Dedifferentiated amniotic fluid mesenchymal stem cell (primary cell): Measurements from ENCODE around the gene TFEB.

Experiments
- DNase-seq: peaks from one replicate; pipeline ENCODE4 v3.0.0-alpha.2; 2016; ENCODE audit errors: extremely low spot score

The TFEB gene

DNA sequence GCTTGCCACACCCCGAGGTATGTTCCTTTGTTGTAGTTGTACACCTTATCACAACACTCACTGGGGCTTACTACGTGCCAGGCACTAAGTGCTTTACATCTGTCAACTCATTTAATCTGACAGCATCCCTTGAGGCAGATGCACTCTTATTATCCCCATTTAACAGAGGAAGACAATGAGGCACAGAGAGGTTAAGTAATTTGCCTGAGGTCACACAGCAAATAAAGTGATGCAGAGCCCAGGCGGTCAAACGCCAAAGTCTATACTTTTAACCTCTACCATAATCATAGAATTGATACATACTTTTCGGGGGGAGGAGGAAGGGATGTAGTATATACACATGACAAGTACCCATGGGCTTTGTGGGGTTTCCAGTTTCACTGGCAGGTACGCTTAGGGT lies 59.4 kb downstream of the TFEB start:
- DNase-seq, result no peak

DNA sequence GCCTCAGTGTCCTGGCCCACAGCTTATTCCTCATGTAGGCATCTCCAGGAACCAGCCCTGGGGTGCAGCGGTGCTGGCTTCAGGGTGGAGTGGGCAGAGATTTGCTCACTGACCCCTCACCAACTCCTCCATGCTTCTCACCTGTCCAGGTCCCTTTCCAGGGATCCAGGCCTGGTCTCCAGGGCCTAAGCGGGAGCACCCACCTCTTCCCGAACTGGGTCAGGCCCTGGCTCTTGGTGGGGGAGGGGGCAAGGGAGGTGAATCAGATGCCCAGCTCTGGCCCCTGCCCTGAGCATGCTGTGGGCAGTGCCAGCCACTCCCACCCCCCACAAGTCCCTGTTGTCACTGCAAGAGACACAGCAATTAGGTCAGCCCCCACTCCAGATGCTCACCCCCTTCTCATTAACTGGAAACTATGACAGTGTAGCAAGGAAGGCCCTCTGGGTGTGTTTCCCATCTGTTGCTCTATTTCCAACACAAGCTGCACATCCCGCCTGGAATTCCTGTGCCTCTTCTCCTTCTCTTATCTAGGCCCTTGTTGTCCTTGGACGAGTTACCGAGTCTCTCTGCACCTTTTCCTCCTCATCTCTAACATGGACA lies 60.1 kb downstream of the TFEB start:
- no peak for DNase-seq

DNA sequence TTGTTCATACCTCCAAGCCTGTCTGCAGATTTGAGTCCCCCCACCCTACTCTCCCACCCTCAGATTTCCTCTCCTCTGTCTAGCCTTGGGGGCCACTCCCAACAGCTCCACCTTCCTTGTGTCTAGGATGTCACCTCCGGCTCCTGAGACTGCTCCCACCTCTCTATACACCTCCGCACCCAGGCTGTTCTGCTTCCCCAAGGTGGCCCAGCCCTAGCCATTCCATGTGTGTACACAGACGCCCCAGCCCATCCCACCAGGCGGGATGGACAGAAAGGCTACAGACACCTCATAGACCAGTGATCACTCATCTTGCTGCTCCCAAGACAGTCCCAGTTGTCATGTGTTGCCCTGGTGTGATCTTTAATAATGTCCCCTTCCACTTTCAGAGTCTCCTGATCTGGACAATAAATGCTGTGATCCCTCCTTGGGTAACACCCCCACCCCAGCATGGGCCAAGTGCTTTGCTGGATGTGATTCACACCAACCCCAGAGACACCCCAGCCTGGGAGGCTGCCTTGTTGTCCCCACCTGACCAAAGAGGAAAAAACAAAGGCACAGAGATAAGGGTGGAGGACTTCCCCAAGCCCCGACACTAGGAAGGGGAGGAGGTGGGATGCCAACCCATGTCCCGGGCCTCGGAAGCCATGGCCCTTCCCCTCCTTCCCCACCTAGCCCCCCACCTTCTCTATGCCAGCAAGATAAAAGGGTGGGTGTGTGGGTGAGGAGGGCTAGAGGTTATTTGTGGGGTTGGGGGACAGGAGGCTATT lies 61.0 kb downstream of the TFEB start:
- DNase-seq, result no peak

DNA sequence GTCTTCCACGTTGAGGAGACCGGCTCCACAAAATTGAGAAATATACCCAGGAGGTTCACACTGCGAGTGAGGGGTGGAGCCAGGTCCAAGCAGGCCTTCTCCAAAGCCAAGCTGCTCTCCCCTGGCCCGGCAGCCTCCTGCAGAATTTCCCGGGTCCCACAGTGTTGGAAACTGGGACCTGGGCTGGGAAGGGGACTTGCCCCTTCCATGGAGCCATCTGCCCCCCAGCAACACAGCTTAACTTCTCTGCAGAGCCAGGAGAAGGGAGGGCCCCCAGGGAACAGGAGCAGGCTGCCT lies 61.8 kb downstream of the TFEB start:
- no peak for DNase-seq

DNA sequence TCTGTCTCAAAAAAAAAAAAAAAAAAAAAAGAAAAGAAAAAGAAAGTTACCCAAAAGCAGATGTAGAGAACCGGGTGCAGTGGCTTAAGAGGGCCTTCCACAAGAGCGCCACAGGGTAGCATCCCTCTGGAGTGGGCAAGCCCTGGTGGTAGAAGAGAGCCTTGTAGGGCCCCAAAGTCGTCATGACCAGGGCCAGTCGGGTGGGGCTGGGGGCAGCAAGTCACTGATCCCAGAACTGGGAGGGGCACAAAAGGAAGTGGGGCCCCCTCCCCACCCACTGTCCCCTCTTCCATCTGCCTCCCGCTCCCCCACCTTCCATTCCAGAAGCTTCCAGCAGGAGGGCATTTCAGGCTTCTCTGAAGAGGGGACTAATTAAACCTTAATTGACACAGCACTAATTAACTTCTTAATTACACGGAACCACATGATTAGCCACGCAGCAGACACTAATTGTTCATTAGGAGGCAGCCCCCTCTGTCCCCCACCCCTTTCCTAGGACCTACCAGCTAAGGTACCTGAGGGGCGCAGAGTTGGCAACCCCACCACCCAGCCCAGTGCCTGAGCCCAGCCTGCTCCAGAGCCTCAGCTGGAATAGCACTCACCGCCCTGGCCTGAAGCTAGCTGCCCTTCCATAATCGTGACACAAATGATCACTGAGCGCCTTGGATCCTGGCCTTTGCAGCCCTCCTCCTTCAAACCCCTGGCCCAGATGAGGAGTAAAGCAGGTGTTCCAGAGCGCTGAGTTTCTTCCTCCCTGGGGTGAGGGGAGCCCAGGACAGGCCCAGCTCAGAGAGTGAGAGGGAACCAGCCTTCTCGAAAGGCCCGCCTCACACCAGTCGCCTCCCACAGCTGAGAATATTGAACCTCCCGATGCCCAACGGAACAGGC lies 62.3 kb downstream of the TFEB start:
- DNase-seq, result no peak

DNA sequence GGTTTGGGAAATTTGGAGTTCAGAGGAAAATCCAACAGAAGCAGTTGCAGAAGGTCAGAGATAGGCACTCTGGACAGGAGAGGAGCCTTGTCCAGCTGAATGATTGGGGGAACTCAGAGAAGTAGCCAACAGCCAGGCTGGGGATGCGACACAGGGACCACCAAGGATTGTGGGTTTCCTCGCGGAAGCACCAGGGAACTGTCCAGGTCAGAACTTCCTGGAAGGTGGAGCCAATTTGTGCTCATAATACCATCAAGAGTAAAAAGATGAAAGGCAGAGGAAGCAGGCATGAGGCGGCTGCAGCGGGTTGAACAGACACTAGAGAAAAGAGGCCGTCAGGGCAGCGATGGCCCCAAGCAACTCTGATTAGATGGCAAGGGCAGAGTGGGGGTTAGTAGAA lies 63.4 kb downstream of the TFEB start:
- DNase-seq, result no peak

DNA sequence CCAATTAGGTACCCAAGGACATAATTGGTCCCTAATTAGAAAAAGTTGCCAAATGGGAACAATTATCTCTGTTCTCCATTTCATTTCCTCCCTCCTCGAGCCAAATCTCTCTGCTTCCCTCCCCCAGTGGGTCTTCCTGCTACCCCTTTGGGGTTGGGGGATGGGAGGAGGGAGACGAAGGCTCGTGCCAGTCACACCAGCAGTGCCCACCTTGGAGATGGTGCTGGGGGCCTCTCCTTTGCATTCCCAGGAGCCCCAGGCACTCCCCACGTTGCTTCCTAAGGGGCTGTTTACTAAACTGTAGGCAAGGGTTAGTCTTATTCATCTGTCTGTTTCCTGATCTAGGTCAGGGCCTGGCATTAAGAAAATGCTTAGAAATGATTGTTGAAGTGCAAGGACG lies 64.0 kb downstream of the TFEB start:
- DNase-seq, result no peak

DNA sequence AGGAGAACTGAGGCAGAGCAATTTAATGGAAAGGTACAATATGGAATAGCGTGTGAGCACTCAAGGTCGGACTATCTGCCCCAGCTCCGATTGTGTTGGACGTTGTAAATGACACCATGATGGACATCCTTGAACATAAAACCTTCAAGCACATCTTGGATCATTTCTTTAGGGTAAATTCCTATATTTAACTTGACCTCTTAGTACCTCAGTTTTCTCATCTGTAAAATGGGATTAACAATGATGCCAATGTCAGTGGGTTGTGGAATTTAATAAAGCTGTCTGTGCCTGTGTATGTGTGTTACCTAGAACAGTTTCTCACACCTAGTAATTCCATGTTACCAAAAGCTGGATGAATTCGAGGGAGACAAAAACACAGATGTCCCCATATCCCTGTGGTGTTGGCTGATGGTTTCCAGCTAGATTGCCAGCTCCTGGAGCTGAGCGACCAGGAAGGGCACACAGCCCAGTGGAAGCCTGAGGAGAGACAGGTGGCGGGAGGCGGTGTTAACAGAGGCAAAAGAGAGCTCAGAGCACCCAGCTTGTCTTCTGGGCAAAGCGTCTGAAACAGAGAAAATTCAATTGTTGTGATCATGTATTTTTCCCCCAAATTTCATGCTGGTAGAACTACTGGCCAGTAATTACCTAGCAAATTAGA lies 64.6 kb downstream of the TFEB start:
- DNase-seq, result no peak

DNA sequence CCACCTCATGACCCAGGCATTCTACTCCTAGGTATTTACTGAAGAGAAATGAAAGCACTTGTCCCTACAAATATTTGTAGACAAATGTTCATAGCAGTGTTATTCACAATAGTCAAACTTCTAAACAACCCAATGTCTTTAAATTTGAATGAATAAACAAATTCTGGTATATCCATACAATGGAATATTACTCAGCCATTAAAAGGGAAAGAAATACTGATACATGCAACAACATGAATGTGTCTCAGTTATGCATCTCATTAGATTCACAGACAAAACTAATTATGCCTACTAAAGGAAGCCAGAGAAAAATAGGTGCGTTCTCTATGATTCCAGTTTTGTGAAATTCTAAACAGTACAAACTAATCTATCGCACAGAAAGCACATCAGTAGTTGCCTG lies 66.4 kb downstream of the TFEB start:
- no peak for DNase-seq

DNA sequence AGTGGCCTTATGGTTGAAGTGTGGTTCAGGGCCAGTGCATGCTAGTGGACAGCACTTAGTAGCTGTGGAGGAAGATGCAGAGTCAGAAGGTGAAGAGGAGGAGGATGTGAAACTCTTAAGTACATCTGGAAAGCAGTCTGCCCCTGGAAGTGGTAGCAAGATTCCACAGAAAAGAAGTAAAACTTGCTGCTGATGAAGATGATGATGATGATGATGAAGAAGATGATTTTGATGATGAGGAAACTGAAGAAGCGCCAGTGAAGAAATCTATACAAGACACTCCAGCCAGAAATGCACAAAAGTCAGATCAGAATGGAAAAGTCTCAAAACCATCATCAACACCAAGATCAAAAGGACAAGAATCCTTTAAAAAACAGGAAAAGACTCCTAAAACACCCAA lies 68.2 kb downstream of the TFEB start:
- DNase-seq, result no peak

DNA sequence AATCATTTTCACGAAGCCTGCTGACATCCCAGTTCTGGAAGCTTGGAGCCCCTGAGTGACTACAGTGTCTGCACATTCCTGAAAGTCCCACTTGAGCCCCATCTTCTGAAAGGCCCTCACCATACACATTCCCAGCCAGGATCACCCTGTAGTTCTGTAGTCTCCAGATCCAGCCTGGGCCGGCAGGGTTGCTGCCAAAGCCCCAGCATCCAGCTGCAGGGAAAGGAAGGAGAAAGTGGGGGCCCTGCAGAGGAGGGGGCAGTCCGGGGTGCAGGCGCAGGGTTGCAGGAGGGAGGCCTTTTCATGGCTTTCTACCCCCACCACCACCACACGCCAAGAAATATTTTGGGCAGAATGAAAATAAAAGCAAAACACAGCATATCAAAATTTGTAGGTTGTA lies 71.1 kb downstream of the TFEB start:
- no peak for DNase-seq

DNA sequence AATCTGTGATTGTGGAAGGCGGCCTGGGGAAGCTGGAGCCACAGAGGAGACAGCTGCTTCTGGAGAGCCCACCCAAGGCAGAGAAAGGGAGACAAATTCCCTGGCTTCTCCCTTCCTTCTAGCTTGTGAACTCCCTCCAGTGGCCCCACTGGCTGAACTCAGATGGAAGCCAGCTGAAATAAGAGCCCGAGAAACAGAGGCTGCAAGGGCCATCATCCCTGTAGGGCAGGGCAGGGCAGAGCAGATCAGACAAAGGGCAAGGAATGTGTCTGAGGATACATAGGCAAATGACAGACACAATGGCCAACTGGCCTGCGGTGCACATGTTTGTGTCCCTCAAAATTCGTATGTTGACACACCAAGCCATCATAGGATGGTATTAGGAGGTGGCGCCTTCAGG lies 71.8 kb downstream of the TFEB start:
- no peak for DNase-seq

DNA sequence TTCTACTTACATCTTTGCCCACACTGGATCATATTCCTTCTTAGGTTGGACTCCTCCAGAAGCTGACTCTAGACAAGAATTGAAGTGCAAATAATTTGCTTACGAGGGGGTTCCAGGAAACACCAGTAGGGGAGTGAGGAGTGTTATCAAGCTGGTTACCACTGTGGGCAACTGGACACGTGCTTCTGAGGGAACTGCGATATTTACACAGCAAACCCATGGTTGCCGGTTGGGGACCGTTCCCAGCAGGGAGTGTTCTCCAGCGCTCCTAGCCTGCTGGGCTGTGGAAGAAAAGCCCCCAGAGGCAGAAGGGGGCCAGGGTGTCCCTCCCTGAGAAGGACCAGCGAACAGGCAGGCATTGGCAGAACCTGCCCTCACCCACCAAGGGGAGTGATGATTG lies 75.5 kb downstream of the TFEB start:
- no peak for DNase-seq

DNA sequence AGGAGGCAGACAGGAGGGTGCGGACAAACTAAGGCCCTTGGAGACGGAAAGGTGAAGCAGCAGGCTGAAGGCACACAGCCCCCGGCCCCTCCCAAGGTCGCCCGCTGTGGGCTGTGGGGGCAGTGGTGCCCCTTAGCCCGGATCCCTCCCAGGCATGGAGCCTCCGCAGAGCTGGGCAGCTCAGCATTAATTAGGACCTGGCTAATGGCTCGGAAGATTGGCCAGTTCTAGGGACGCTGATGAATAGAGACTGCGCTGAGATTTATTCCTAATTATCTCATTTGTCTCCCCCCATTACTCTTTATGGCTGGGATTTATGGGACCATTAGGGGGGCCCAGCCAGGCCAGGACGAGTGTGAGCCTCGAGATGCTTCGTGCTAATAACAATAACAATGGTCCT lies 76.8 kb downstream of the TFEB start:
- DNase-seq, result no peak

DNA sequence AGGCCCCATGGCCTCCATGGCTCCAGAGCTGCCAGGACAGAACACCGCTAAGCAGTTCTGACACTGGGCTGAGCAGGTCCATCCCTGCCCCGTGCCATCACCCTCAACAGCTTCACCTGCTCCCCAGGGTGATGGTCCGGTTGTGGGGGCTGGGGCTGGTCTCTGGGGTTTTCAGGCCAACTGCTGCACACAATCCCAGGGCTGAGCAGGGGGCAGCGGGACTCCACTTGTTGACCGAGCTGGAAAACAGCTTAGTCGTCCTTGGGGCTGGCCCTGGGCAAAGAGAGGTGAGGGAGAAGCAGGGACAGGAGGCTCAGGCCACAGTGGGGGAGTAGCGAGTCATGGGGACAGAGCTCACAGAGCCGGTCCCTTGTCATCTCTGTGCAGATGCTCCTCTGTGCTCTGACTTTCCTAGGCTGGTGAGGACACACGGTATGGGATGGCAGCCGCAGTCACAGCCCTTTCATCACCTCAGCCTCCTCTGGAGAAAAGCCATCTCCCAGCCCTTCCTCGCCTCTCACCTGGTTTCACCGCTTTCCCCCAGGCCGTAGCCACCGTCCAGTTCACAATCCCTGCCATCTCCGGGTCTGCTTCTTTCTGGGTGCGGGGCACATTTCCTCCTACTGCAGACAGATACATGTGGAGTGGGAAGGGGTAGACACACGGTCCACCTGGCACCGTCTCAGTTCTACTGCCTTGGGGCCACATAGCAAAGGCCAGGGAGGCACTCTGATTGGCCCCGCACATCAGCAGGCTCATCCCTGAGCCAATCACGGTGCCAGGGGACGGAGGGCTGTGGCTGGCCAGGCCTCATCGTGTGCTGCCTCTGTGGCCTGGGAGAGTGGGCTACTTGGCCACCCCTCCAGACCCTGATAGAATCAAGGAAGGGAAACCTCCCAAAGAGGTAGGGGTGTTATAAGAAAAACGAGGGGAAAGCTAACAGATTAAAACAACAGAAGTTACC lies 78.0 kb downstream of the TFEB start:
- no peak for DNase-seq

DNA sequence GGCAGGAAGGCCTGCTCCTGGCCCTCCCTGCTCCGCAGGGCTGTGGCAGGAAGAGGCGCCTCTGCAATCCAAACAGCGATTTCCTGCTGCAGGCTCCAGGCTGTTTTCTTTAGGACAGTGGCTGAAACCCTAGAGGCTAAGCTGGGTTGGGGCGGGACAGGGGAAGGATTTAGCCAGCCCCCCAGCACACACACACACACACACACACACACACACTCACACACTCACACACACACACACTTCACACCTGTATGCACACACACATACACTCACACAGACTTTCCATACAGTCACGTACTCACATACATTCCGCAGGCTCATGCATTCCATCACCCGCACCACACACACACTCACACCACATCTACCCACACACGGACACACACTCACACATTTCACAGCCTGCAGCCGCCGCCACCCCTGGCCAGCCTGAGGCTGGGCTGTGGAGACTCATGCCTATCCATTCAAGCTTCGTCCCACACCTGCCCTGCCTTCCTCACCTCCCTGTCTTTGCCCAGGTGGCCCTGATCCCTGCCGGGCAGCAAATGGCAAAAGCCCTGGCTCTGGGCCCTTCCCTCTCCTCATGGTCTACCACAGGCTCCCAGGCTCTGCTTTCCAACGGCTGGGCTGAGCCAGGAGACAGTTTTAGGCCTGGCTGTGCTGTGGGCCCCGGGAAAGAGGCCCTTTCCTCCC lies 79.3 kb downstream of the TFEB start:
- no peak for DNase-seq

DNA sequence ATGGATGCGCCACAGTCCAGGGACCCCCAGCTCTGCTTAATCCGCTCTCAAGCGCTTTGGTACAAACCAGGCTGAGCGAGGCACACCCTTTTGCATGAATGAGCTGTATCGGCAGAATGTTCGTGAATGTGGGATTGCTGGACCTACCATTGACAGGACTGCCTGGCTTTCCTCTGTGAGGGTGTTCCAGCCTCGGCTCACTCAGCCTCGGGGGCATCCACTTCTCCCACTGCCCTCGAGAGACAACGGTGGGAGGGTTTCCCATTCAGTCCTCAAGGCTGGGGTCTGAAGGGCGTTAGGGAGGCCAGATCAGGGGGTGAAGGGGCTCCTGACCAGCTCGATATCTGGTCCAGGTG lies 79.8 kb downstream of the TFEB start:
- no peak for DNase-seq

DNA sequence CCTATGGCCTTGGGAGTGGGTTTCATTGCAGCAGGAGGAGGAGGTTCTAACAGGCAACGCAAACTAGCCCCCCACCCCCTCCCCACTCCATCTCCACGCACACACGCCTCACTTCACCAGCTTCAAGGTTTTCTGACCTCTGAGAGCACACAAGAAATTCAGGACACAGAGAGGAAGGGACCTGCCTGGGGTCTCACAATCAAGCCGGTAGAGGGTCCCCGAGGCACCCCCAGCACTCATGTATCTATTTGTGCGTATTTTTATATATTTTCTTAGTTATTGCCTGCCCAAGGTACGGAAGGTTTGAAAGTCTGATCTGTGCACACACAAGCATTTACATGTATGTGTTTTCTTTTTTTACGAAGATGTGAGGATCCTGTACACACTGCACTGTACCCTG lies 80.2 kb downstream of the TFEB start:
- DNase-seq, result no peak

DNA sequence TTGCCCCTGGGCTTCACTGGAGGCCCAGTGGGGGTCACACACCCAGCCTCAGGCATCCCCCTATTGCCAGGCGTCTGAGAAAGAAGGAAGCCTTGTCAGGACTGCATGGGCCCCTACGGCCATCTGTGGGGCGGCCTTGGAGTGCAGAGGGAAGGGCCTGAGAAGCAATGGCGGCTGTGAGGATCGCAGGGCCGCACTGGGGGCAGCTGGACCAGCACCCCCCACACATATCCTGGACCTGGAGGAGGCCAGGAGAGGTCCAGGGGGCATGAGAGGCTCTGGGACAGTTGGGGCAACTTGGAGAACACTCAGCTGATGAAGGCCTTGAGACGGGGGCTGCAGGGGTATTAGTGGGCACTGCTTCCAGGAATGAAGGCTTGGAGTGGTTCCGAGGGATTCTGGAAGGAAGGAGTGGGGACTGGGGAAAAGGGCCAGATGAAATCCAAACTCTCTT lies 80.7 kb downstream of the TFEB start:
- DNase-seq, result no peak

DNA sequence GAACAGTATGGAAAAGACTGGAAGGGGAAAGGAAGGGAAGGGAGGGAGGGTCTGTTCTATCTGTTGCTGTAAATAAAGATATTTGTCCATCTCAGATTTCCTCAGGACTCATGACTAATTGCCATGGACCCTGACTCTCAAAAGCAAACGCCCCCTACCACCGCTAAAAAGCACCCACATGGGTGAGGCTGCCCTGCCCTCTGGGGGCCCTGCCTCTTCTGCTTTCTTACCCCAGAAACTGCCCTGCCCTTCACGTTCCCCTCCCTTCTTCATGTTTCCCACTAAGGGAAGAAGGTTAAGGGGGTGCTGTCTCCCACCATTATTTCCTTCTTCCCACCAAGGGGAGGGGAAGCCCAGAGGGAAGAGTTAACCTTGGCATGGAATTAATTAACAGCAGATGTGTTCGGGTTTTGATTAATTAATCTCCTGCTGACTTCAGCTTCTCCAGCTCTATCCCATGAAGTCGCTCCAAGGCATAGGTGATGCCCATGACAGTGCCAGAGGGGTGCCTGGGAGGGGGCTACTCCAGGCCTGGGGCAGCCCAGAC lies 81.2 kb downstream of the TFEB start:
- no peak for DNase-seq

DNA sequence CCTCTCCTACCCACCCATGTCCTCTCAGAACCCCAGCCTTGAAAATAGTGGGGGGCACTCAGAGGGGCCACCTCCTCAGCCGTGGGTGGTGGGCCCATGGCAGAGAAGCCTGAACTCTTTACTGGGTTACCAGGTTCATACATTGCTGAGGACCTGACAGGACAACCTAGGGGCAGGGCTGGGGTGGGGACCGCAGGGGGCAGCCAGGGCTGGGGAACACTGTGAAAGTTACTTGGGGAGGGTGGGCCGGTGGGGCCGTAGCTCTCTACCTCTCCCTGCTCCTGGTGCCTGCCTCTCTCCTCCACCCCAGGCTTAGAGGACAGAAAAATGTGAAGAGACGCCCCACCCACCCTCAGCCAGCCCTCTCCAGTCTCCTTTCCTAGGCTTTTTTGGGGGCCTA lies 81.7 kb downstream of the TFEB start:
- DNase-seq, result no peak
